Kidney tubule cell (primary cell): ENCODE measurements around the gene TBL1Y.
"Not testable (repeated sequence)": the region's sequence is repeated elsewhere in the genome, so short reads cannot be mapped to it uniquely, and the experiment has no call there.

Experiments used
- DNase-seq: peaks from one replicate; pipeline ENCODE4 v3.0.0-alpha.2; 2018; ENCODE audit warnings: low spot score

TBL1Y gene

DNA sequence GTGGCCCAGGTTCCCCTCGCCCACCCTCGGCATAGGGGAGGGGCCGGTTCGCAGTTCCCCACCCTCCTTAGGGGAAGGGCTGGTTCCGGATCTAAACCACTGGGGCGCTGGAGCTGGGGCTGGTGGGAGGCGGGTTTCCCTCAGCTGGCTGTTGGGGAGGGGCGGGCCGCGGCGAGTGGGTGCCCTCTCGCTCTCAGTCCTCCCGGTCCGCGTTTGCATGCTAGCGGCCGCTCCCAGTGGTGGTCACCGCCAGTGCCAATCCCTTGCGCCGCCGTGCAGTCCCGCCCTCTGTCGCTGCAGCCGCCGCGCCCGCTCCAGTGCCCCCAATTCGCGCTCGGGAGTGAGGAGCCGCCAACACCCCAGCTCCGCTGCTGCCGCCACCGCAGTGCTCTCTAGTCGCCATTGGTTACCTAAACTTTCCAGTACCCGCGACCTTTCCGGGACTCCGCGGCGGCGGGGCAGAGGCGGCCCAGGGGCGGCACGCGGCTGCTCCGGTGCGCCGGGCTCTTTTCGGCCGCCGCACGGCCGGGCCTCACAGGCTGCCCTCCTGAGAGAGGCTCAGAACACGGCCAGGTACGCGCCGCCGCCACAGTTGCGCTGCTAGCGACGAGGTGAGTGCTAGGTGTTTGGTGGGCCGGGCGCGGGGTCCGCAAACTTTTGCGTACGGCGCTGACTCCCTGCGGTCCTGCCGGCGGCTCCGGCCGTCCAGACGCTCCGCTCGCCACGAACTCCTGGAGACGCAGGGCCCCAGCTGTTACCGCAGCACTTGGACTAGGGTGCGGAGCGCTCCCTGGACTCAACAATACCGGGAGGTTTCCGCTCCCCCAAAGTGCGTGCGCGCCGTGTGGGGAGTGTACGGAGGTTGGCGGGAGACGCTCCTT lies at the start of gene TBL1Y:
Gene TBL1Y (plus strand): TSS at position 326 of the 881 bp plus-strand sequence. CDS start 114,388 bp downstream, outside the sequence.
- no peak for DNase-seq

DNA sequence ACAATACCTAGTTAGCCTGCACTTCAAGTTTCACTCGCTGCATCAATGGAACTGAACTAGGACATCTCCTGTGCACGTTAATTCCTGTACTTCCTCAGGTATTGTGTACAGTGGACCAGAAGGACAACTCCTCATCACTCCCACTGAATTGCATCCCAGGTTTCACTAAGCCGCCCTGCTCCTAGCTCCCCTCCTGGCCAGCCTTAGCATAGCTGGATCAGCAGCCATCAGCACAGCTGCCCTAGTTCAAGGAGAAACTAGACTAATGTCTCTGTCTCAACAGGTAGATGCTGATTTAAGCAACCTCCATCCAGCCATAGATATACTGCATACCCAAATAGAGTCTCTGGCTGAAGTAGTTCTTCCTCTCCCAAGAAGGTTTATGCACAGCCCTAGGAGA lies 16.0 kb upstream of the TBL1Y start:
- no peak for DNase-seq

DNA sequence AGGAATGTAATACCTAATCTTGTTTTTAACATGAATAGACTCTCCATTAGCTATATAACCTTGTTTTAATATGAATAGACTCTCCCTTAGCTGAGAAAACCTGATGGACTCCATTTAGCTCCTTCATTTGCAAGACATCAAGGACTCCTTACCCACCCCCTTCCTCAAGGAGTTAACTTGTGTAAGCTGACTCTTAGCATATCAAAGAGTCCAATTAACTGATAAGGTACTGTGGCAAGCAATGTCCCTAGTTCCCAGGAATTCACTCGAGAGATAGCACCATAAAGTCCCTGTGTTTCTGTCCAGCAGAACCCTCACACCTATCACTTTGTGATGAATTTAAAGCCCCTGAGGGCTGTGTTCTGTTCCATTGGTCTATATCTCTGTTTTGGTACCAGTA lies 15.3 kb upstream of the TBL1Y start:
- DNase-seq = no peak

DNA sequence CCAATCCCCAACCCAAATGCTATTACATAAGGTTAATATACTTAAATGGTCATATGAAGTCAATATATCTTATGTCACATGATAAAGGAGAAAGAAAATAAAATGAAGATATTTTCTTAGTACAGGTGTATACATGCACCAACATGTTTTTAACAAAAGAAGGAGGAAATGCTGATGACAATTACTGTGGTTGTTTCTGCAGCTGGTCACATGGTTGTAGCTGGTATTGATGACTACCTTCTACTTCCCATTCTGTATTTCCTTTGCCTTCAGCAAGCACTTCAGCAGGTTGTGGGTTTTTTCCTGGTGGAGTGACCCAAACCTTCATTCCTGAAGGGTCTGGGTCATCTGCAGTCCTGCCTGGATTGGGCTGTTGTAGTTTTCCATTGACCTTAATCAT lies 8.4 kb upstream of the TBL1Y start:
- not testable (repeated sequence) for DNase-seq

- no peak for DNase-seq
Observed at GRCh38 chrY:6907591-6907990, 2.9 kb upstream of the TBL1Y start.

- not testable (repeated sequence) for DNase-seq
Observed at GRCh38 chrY:6908021-6908420, 2.5 kb upstream of the TBL1Y start.

DNA sequence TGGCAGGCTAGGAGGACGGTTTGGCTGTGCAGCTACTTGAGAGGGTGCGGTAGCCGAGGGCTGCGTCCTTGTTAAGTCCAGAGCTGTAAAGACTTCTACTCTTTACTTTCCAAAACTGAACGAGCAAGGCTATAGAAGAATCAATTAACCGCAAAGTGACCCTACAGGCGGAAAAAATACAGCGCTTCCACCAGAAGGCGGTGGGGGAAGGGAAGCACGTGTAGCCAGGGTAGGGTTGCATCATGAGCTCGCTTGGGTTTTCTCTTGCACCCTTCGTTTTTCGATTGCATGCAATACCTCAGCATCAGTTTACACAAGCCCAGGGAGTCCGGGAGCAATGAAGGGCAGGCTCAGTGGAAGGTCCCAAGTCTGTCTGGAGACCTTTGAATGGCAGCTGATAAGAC lies 1.4 kb upstream of the TBL1Y start:
- no peak for DNase-seq

DNA sequence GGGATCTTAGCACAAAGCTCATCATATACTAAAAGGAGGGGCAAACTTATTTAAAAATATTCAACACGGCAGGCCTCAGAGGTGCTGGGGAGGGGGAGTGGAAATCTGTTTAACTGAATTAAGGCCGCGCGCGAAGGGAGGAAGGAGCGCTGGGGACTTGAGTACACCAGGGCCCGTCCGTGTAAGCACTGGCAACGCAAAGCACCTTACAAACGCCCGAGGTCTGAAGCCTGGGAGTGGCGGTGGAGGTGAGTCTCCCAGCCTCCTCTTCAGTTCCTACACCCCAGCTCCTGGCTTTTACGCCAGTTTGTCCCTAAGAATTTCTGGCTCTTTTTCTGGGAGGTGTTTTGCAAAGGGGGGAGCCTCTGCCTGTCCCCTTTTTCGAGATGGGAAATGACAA lies 641 bp upstream of the TBL1Y start:
- no peak for DNase-seq

DNA sequence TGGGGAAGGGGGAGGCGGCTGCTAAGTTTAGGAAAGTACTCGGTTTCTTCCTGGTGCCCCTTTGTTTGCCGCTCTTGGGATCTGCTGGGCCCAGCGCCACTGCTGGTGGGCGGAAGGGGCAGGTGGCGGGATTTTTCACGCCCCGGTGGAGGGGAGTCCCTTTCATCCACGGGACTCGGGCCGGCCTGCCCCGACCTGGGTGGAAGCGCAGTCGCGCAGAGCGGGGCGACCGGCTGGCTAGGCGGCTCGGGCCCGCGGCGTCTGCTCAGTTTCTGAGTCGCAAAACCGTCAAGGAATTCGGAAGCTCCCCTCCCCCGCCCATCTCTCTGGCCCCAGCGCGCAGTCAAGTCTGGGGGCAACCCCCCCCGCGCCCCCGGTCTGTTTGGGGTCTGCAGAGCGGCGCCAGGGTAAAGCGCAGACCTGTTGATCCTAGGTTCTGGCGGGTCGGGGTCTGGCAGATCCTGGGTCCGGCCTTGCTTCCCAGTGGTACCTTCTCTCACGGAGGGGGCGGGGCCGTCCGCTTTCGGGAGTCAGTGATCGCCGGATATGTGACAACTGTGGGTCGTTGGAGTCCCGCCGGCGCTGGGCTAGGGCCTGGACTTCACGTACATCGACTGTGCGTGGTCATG lies 870 bp downstream of the TBL1Y start, which contains the start of gene AMELY:
Gene AMELY (minus strand): TSS at position 500 of the 629 bp plus-strand sequence. CDS start 39,144 bp downstream, outside the sequence.
- no peak for DNase-seq

GRCh38 chrY:6913362-6913761 lies 2.9 kb downstream of the TBL1Y start:
- no peak for DNase-seq

DNA sequence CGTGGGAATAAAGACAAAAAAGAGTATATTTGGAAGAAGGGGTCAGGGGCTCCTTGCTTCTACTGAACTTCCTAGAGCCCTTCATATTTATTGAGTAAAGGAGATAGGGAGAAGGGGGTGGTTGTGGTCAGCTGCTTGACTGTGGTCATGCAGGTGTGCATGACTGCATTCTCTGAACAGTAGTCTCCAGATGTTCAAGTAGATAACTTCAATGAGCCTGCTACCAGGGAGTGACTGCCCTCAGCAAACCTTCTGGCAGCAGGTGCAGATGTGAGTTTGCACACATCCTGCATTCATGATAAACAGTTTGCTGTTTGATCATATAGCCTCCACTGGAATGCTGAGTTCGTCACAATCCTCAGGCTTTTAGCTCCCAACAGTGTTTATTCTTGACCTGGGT lies 10.6 kb downstream of the TBL1Y start:
- DNase-seq = no peak

DNA sequence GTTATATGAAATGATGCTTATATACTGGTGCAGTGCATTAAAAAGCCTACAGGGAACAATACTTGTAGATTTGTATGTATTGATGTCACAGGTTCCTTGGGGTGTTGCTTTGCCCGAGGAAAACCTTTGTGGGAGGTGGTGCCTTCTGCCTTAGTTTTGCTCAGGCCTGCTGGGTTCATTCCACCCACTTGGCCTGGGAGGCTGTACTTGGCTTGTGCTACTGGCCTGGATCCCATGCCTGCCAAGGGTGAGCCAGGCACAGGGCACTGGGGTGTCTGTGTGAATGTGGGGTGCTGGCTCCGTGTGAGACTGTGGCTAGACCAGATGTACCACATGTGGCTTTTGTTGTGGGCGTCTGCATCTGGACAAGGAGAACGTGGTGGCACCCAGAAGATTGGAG lies 17.8 kb downstream of the TBL1Y start:
- DNase-seq = no peak

DNA sequence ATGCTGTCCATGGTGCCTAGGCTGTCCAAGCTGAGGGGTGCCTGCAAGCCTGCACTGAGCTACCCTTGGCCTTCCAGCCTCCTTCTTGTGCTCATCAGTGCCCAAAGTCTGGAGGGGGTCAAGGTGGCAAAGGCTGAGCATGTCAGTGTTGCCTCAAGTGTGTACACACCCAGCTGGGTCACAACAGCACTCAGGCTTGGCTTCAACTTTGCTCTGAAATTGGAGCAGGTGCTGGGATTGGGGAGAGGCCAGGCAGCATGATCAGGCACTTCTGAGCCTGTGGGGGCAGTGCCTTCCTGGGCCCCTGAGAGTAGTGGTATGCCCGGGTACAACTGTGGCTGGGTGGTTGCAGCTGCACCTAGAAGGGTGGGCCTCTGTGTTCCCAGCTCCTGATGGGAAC lies 18.7 kb downstream of the TBL1Y start:
- no peak for DNase-seq

- DNase-seq = no peak
Observed at GRCh38 chrY:6931779-6932396, 21.4 kb downstream of the TBL1Y start.

DNA sequence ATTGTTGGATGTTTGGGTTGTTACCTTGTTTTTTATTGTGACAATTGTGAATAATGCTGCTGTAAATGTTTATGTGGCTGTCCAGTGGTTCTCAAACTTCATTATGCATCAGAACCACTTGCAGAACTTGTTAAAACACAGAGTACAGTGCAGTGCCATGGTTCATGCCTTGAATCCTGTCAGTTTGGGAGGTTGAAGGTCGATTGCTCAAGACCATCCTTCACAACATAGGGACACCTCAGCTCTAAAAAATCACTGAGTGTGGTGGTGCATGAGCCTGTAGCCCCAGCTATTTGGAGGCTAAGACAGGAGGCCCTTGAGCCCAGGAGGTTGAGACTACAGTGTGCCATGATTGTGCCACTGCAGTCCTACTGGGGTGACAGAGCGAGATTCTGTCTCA lies 25.0 kb downstream of the TBL1Y start:
- no peak for DNase-seq

- DNase-seq = no peak
Observed at GRCh38 chrY:6947695-6948094, 37.2 kb downstream of the TBL1Y start.

DNA sequence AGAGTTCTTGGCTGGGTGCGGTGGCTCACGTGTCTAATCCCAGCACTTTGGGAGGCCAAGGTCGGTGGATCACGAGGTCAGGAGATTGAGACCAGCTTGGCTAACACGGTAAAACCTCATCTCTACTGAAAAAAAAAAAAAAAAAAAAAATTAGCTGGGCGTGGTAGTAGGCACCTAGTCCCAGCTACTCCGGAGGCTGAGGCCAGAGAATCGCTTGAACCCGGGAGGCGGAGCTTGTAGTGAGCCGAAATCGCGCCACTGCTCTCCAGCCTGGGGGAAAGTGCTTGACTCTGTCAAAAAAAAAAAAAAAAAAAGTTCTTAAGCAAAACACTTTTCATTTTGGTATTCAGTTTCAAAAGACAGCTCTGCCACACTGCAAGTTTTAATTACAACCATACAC lies 37.9 kb downstream of the TBL1Y start:
- no peak for DNase-seq

DNA sequence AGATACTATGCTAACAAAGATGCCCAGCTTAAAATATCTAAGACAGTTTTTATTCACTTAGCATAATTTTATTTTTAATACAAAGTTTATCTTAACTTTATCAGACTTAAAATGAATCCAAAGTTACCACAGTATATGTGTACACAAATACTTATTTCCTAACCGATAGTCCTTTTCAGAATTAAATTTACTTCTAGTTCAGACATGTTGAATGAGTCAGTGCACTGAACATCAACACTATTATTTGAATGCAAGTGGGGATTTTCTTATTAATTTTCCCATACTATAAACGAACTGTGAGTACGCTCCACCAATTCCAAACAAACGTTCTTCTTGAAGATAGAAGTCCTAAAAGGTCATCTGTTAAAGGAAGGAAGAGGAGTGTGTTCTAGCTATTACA lies 39.5 kb downstream of the TBL1Y start:
- DNase-seq = no peak

DNA sequence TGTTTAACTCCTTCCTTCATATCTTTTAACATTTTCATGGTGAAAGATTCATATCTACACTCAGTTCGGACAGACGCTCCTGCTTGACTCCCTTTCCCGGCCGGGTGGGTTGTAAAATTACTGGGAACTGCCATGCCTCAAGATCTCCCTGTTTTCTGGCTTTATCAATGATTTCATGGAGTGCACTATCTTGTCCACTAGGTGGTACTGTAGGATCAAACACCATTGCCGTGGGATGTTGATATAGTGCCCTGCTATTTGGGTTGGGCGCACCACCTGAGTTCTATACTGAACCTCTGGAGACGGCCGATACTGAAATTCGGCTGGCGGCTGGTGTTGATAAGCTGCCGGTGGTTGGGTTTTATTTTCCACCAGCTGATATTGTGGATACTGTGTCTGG lies 54.2 kb downstream of the TBL1Y start:
- DNase-seq = no peak

DNA sequence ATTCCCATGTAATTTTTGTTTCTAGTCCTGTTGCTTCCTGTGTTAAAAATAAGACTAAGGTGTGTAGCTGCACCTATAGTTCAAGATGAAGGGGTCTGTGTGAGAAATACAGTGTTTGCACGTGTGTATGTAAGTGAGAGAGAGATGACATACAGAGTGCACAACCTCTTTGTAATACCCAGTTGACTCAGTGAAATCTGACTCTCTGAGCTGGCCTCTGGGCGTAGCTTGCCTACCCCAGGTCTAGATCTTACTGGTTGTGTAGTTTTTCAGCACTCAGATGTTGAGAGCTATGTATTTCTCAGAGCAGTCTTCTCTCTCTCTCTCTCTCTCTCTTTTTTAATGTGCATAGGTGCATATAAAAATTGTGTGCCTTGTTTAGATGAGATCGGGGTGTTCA lies 56.0 kb downstream of the TBL1Y start:
- DNase-seq = no peak

- DNase-seq = no peak
Observed at GRCh38 chrY:6967736-6968135, 57.2 kb downstream of the TBL1Y start.

DNA sequence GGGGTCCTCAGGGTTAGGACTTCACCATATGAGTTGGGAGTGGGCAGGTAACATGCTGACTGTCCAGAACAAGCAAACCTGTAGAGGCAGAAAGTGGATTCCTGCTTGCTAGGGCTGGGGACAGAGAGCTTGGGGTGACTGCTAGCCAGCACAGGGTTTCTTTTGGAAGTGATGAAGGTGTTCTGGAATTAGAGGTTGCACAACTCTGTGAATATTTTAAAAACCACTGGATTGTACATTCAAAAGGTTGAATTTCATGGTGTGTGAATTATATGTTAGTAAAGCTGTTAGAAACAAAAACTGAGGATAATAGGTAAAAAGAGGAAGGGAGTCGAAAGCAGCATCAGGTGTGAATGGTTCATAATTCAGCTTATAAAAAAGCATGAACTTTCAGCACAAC lies 57.7 kb downstream of the TBL1Y start:
- no peak for DNase-seq

DNA sequence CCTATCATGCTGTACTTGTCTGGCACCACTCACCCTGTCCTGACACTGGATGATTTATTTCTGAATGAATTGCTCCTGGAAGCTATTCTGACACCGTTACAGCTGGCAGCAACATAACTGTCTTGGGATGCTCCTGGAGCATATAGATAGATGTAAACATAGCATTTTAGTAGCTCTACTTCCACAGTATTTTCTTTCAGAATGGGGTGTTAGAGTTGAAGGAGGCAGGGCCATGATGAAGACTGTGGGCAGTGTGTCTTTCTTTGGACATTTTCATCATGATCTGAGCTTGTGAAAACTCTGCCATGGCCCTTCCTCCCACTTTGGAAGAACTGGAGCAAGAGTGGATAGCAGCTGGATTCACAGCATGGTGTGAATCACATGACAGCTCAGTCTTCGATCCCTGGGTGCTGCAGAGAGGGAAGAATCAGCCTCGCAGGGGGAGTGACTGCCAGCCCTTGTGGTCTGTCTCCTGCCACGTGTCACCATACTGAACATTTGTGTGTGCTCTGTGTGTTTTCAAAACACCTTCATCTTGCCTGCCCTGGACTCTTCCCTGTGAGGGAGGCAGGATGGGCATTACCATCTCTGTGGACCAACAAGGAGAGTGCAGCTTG lies 61.9 kb downstream of the TBL1Y start:
- no peak for DNase-seq
